Measurements from ENCODE around the gene FCGR2B. TPM values are rescaled to one million over a fixed set of nuclear protein-coding genes. Genes with fewer than 3 reads are reported as not detected.
"Not testable (repeated sequence)": the region's sequence is repeated elsewhere in the genome, so short reads cannot be mapped to it uniquely, and the experiment has no call there.

FCGR2B gene
- polyA plus RNA-seq, 1 experiment: not detected

DNA sequence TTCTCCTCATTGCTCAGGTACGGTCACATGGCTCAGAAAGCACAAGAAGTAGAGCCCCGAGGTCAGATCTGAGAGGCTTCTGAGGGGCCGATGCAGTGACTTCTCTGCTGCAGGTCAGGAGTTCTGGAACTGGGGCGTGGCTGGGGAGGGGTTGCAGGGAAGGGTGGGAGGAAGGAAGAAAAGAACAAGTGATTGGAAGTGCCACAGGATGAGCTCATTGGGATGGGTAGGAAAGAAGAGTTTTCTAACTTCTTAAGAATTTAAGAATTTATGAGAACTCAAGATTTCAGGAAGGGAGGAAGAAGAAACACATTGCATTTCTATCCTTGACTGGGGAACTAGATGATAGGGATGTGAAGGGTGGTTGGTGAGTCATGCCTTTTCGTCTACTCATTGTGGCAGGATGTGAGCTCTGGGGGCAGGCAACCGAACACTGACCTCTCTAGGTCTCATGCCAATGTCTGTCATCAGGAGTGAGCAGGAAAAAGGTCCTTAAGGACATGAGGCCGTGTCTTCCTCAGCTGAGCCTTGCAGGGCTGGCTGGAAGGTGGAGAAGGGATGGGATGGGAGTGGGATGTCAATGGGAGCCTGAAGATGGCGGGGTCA is 58.9 kb downstream of the FCGR2B start:
- no peak for DNase-seq (ENCODE audit: low read depth, low spot score)
- POLR2A ChIA-PET: no interaction called here
- no peaks in the 10 kb centered on the region for H3K9me3 ChIP-seq (ENCODE audit: control insufficient read depth, insufficient read depth, low read length)
- H3K4me3 ChIP-seq (ENCODE audit: low read depth, low read length): no peak overlapping the region
- CTCF ChIA-PET: interaction anchor here (0.9 to 1.2 kb wide), 2 partner anchors 16 to 19 kb away, joined by 3 read pairs; no protein-coding TSS in a partner anchor
- no peak overlapping the region for H3K27ac ChIP-seq (ENCODE audit: low read depth, low read length)
- no peaks in the 10 kb centered on the region for H3K27me3 ChIP-seq (ENCODE audit: control insufficient read depth, insufficient read depth, low read length)
- TF ChIP-seq, protein P1, sequence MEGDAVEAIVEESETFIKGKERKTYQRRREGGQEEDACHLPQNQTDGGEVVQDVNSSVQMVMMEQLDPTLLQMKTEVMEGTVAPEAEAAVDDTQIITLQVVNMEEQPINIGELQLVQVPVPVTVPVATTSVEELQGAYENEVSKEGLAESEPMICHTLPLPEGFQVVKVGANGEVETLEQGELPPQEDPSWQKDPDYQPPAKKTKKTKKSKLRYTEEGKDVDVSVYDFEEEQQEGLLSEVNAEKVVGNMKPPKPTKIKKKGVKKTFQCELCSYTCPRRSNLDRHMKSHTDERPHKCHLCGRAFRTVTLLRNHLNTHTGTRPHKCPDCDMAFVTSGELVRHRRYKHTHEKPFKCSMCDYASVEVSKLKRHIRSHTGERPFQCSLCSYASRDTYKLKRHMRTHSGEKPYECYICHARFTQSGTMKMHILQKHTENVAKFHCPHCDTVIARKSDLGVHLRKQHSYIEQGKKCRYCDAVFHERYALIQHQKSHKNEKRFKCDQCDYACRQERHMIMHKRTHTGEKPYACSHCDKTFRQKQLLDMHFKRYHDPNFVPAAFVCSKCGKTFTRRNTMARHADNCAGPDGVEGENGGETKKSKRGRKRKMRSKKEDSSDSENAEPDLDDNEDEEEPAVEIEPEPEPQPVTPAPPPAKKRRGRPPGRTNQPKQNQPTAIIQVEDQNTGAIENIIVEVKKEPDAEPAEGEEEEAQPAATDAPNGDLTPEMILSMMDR (IDR thresholded peaks at IDR 0.05; ENCODE audit: low read depth, low read length): no peak

DNA sequence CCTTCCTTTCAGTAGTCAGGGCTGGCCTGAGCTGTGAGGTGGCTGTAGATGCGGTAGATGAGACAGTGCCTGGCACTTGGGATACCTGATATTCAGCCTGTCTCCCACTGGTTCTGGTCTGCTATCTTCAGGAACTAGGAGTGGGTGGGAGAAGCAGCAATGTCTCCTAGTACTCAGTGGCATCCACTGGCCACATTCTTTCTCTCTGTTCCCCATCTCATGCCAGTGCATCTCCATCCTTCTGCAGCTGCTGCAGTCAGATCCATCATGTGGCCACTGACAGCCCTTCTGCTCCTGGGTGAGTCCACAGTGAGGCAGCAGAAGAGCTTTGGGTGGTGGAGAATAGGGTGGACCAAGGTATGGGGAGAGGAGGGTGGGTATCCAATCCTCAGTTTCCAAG is 59.5 kb downstream of the FCGR2B start:
- Histone ChIP-seq H3K4me3 (ENCODE audit: low read depth, low read length) (no peak overlapping the region), H3K27me3 (ENCODE audit: control insufficient read depth, insufficient read depth, low read length) (no peaks in the 10 kb centered on the region), H3K9me3 (ENCODE audit: control insufficient read depth, insufficient read depth, low read length) (no peaks in the 10 kb centered on the region), H3K27ac (ENCODE audit: low read depth, low read length) (no peak overlapping the region)
- POLR2A ChIA-PET: no interaction called here
- CTCF ChIA-PET: interaction anchor here (0.9 to 1.2 kb wide), 2 partner anchors 16 to 19 kb away, joined by 3 read pairs; no protein-coding TSS in a partner anchor
- TF ChIP-seq, protein P1 (IDR thresholded peaks at IDR 0.05; ENCODE audit: low read depth, low read length): no peak
- DNase-seq (ENCODE audit: low read depth, low spot score): no peak

DNA sequence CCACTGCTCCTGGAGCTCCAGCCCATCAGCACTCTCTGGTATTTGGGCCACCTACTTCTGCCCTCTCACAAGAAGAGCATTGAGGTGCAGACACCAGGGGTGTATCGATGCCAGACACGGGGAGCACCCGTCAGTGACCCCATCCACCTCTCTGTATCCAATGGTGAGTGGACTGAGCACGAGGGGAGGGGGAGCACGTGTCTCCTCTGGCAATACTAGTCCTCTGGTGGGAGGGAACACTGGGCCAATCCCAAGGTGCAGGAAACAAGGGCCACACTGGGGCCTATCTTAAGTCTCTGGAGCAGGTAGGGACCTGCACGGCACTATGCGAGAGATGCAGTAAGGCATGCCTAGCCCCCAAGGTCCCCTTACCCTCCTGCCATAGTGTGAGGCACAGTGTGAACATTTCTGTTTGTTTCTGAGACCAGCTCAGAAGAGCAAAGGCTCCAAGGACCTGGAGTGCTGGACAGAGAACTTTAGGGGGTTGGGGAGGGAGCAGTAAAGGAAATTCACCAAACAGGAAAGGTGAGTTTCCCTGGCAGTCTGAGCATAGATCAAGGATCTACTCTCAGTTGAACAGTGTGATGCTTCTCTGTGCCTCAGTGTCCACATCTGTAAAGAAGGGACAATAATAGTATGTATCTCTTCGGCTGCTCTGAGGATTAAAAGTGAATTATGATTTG is 60.7 kb downstream of the FCGR2B start:
- CTCF ChIA-PET: interaction anchor here (1.7 kb wide), 1 partner anchor 15 kb away, joined by 4 read pairs; no protein-coding TSS in a partner anchor
- POLR2A ChIA-PET: no interaction called here

DNA sequence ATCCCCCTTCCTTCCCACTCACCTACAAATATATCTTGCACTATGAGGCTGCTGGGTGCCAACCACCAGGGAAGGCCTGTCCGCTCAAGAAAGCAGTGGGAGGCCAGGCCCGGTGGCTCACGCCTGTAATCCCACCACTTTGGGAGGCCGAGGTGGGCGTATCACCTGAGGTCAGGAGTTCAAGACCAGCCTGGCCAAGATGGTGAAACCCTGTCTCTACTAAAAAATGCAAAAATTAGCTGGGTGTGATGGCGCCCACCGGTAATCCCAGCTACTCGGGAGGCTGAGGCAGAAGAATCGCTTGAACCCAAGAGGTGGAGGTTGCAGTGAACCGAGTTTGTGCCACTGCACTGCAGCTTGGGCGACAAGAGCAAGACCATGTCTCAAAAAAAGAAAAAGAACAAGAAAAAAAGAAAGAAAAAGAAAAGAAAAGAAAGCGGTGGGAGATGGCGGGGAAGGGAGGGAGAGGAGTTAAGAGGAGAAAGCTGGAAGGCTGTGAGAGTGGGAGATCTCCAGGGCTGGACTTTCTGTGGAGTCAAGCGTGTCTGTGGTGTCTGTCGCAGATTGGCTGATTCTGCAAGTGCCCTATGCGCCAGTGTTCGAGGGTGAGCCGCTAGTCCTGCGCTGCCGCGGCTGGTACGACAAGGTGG is 62.4 kb downstream of the FCGR2B start:
- POLR2A ChIA-PET: interaction anchor here (1.1 to 2.1 kb wide), 2 partner anchors 11 to 24 kb away, joined by 5 to 20 read pairs; partner anchors contain the start of gene DUSP12
- peak overlapping the region; percentile 43 for H3K27ac ChIP-seq (ENCODE audit: low read depth, low read length)

More for the DNA sequence above, 60.7 kb downstream of the FCGR2B start:
- TF ChIP-seq, protein P1 (IDR thresholded peaks at IDR 0.05; ENCODE audit: low read depth, low read length): no peak
- DNase-seq (ENCODE audit: low read depth, low spot score): no peak
- H3K4me3 ChIP-seq (ENCODE audit: low read depth, low read length): no peak overlapping the region
- H3K9me3 ChIP-seq (ENCODE audit: control insufficient read depth, insufficient read depth, low read length): no peaks in the 10 kb centered on the region
- no peaks in the 10 kb centered on the region for H3K27me3 ChIP-seq (ENCODE audit: control insufficient read depth, insufficient read depth, low read length)
- H3K27ac ChIP-seq (ENCODE audit: low read depth, low read length): no peak overlapping the region

DNA sequence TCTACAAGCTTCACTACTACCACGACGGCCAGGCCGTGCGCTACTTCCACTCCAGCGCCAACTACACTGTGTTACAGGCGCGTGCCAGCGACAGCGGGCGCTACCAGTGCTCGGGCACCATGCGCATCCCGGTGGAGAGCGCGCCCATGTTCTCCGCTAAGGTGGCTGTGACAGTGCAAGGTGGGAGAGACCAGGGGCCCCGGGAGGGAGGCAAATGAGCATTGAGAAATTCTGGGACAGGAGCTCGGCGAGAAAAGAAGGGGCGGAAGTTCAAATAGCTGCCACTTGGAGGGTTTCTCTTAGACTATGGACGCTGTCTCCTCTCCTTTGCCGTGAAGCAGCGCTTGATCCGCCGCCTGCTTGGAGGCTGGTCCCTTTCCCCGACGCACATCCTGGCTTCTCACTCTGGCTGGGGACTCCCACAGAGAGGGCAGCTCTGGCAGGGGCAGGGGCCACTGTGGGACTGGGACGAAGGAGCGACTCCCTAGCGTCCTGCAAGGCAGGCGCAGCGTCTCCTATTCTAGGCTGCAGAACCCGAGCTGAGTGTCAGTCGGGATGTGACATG is 63.0 kb downstream of the FCGR2B start:
- POLR2A ChIA-PET: interaction anchor here (0.6 to 2.1 kb wide), 3 partner anchors 11 to 79 kb away, joined by 4 to 20 read pairs (median 5); partner anchors contain the start of gene DUSP12

More for the DNA sequence above, 62.4 kb downstream of the FCGR2B start:
- peak overlapping the region; percentile 84 for H3K4me3 ChIP-seq (ENCODE audit: low read depth, low read length)
- DNase-seq (ENCODE audit: low read depth, low spot score); H3K27me3 ChIP-seq (ENCODE audit: control insufficient read depth, insufficient read depth, low read length); H3K9me3 ChIP-seq (ENCODE audit: control insufficient read depth, insufficient read depth, low read length): not testable (repeated sequence)
- CTCF ChIA-PET: interaction anchor here (0.6 to 5.9 kb wide), 2 partner anchors 14 to 1015 kb away, joined by 3 to 92 read pairs; no protein-coding TSS in a partner anchor

More for the DNA sequence above, 63.0 kb downstream of the FCGR2B start:
- peak overlapping the region; percentile 84 for H3K4me3 ChIP-seq (ENCODE audit: low read depth, low read length)
- H3K27me3 ChIP-seq (ENCODE audit: control insufficient read depth, insufficient read depth, low read length): no peaks in the 10 kb centered on the region
- CTCF ChIA-PET: interaction anchor here (0.6 to 5.9 kb wide), 7 partner anchors 13 to 1014 kb away, joined by 3 to 92 read pairs (median 4); partner anchors contain the start of genes DUSP12 and FCRLA
- TF ChIP-seq, protein P1 (IDR thresholded peaks at IDR 0.05; ENCODE audit: low read depth, low read length): peak; percentile 57
- H3K9me3 ChIP-seq (ENCODE audit: control insufficient read depth, insufficient read depth, low read length): no peaks in the 10 kb centered on the region
- peak overlapping the region; percentile 43 for H3K27ac ChIP-seq (ENCODE audit: low read depth, low read length)
- DNase-seq (ENCODE audit: low read depth, low spot score): no peak
